HG03108 (cell line): ENCODE data around the gene CARD8.

ENCODE experiments used
- ATAC-seq: cut with Tn5 transposase; IDR thresholded peaks from one replicate; pipeline ENCODE4 v1.9.1; 2021; ENCODE audit warnings: moderate library complexity; ENCODE audit not compliant: unreplicated experiment

Gene CARD8

DNA sequence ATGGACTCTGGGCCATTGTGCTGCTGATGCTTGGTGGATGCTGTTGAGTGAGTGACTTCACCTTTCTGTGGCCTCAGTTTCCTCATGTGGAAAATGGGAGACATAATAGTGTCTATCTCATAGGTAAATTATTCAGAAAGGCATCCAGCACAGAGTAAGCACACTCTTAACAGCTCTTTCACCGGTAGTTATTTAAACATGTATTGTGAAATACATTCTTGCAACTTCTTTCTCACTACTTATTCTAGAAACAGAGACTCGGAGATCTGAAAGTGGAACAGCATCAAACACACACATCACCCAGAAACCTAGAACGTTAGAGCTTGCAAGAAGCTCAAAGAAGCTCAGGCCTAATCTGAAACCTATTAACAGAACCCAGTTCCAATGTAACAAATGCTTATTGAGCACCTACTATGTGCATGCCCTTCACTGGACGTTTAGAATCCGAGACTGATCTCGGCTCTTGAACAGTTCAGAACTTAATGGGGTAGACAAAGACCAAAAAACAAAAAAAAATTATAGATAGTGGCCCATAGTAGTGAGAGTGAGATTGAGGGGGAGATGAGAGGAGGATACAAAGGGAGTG, 81.2 kb downstream of the CARD8 start:
- no peak for ATAC-seq

DNA sequence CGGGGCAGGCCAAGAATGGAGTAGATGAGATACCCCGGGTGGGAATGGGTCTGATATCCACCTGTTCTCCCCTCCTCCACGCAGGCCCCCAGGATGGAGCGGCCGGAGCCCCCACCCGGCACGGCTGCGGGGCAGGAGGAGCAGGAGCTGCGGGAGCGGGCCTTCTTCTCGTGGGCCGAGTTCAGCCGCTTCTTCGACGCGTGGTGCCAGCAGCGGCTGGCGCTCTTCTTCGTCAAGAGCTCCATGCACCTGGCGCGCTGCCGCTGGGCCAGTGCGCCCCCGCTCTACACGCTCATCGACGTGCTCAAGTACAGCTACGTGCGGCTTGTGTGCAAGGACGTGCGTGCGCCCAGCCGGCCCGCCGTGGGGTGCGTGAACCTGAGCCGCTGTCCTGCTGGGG, 84.0 kb downstream of the CARD8 start:
- no peak for ATAC-seq

DNA sequence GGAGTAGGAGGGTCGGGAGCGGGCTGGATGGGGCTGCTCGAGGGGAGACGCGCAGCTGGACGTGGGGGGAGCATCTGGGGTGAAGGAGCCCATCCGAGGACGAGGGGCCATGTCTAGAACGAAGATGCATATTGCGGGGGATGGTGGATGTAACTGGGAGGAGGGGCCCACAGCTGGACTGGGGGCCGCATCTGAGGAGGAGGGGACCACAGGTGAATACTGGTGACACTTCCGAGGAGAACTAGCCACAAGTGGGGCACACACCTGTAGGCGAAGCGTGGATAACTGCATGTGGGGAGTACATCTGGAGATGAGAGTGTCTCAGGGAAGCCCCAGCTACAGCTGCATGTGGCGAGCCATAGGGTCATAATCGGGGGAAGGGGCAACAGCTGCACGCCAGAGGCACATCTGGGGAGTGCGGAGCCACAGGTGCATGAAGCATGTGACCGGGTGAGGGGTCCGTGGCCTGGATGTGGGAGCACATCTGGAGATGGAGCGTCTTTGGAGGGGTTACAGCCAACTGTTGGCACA, 84.8 kb downstream of the CARD8 start:
- ATAC-seq, result no peak

DNA sequence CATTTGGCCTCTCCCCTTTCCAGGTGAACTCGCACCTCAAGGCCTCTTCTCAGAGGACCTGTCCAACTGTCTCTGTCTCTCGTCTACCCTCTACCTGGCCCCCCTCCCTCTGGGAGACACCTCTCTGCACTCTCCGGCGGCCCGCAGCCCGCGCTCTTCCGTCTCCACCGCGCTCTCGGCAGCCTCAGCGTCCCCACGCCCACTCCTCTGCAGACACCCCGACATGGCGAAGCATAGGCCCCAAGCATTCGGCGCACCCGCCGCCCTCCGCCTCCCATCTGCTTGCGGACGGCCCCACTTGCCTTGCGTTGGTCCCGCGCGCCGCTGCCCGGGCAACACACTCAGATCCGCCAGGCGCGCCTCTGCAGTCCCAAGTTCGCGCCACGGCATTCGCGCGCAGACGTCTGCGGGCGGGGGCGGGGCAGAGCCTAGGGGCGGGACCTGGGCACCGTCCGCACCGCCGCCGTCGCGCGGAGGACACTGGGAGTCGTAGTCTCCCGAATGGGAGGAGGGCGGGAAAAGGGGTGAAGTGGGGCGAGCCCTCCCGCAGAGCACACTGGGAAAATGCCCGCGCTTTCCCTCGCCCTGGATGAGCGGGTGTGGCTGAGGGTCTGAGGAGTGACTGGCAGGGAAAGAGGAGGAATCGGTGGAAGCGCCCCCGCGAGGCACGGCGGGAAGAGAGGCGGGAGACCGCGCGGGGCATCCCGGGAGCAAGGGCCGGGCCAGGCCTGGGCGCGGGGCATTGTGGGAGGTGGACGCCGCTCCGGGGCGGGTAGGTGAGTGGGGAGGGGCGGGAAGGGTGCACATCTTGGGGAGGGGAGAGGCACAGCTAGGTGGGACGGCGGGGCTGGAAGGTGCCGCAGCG, 85.5 kb downstream of the CARD8 start, which contains the start of the genes LIG1 and ZSWIM9:
Gene LIG1, minus strand, starts transcription at position 406 of the 865 bp plus-strand sequence. CDS start 4,778 bp downstream, outside the sequence.
Gene ZSWIM9, plus strand, starts transcription at position 742 of the 865 bp plus-strand sequence. CDS start 1,123 bp downstream, outside the sequence.
- peak; percentile 76 for ATAC-seq

DNA sequence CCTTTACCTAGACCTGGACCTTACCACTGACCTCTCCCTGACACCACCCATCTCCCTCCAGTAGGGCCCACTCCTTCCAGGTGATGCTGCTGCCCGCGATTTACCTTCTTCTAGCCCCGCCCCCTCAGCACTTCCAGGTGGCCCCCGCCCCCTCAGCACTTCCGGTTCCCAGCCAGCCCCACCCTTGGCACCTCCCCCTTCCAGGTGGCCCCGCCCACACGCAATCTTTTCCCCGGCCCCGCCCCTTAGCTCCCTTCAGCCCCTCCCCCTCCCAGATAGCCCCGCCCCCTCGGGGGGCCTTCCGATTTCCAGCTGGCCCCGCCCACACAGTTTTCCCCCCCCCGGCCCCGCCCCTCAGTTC, 86.2 kb downstream of the CARD8 start:
- peak; percentile 10 for ATAC-seq

DNA sequence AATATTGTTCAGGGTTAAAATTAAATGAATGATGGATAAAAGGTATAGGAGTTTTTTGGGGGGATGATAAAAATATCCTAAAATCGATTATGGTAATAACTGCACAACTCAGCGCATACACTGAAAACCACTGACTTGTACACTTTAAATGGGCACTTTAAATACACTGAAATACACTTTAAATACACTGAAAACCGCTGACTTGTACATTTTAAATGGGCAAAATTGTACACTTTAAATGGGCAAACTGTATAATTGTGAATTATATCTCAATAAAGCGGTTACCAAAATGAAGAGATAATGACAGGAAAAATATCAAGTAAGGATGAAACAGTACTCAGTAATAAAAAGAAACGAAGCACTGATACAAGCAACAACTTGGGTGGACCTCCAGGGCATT, 87.0 kb downstream of the CARD8 start:
- ATAC-seq, result no peak

DNA sequence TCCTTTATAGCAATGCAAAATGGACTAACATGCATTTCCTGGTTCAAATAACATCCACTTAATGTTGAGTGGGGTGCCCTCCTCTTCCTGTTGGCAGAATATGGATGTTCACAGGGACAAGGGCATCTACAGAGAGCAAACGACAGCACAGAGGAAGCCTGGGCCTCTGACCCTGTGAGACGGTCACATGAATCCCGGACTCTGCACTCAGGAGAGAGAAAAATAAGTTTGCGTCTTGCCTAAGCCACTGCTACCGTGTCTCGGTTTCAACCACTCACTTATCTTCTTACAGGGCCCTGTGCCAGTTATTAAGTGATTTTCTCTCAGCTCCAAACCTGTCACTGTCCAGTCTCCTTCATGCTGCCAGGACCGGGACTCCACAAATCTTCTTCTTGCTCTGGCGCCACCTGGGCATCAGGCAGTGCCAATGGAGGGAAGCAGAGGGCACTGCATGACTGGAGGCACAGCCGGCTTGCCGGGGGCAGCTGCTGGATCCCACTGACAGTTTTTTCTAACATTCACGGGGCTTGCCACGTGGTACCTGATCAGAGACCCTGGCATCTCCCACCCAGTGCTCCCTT, 97.4 kb downstream of the CARD8 start:
- no peak for ATAC-seq
